Measurements from ENCODE around the gene MACROD2.

Gene MACROD2

GRCh38 chr20:14932040-14932439 lies 936.7 kb downstream of the MACROD2 start:
- FAIRE-seq: no peak

- FAIRE-seq: no peak
Measured at GRCh38 chr20:14935285-14935684, 940.0 kb downstream of the MACROD2 start.

GRCh38 chr20:14937021-14937420 lies 941.7 kb downstream of the MACROD2 start:
- FAIRE-seq: no peak

- no peak for FAIRE-seq
Measured at GRCh38 chr20:14937846-14938245, 942.5 kb downstream of the MACROD2 start.

DNA sequence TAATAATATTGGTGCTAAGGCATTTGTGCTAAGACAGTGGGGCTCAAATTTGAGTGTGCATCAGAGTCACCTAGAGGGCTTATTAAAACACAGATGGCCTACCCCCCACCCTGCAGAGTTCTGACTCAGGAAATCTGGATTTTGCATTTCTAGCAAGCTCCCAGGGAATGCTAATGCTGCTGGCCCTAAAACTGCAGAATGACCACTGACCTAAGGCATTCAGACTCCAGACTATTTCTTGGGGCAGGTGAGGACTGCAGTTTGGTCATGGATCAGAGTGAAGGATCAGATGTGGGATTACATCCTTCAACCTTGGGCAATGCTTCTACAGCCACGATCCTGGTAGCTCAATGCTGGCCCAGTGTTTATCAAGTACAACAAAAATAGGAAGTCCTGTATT lies 952.2 kb downstream of the MACROD2 start:
- FAIRE-seq: no peak

- FAIRE-seq: no peak
Measured at GRCh38 chr20:14947946-14948345, 952.6 kb downstream of the MACROD2 start.

GRCh38 chr20:14948416-14948815 lies 953.1 kb downstream of the MACROD2 start:
- no peak for FAIRE-seq

DNA sequence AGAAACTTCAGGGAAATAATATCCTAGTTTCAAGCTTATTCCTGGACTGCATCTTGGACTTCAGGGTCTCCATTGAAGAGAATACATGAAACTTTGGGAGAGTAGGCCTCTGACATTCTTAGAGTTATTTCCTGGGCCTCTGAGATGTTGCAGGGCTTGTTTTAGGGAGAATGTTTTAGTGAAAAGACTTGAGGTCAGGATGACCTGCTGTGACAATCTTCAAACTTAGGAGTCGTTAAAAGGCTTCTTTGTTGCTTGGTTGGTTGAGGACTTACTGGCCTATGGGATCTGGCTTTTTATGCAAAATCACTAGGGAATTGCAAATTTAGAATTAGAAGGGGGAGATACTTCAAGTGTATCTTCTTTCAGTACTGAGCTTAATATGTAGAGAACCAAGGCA lies 955.3 kb downstream of the MACROD2 start:
- no peak for FAIRE-seq

DNA sequence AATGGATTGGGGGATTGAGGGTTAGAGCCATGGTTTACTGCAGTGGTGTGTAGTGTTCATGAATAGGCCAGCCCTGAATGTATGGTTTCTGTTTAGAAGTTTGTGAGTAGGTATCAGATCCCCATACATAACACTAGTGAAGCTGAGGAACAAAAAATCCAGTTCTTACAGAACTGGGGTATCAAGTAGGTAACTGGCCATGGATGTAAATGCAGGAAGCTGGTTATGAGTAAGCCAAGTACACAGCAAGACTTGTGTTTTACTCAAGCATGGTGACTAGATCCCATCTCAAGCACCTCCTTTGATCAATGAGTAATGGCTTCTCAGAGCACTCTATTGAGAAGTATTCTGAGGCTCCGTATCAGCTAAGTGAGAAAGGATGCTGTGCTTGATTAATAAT lies 955.8 kb downstream of the MACROD2 start:
- no peak for FAIRE-seq

DNA sequence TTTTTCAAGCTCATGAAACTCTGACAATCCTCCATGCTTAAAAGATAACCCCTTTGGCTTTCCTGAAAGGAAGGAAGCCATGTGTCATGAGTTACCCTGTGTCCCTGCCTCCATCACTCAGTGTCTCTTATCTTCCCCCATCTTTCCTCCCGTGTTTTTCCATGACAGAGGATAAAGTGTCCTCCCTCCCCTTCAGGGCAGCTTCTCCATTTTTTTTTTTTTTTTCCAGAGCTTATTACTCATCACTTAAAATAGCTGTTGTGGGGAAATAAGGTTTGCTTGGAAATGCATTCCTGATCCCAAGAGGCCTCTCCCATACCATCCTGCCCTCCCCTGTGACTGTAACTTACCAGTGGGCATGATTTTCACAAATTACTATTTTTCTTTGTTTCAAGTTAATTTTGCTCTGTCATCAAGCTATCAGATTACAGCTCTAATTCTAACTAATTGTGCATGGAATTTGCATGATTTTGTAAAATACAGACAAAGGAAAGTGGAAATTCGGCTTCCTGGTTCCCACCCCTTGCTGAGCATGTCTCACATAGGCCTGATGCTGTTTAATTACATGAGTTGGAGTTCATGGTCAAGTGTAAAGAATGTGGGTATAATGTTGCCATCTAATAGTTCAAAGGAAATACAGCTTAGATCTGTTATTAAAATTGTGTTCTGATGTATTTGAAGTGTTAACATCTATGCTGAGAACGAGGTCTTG lies 956.5 kb downstream of the MACROD2 start:
- no peak for FAIRE-seq

DNA sequence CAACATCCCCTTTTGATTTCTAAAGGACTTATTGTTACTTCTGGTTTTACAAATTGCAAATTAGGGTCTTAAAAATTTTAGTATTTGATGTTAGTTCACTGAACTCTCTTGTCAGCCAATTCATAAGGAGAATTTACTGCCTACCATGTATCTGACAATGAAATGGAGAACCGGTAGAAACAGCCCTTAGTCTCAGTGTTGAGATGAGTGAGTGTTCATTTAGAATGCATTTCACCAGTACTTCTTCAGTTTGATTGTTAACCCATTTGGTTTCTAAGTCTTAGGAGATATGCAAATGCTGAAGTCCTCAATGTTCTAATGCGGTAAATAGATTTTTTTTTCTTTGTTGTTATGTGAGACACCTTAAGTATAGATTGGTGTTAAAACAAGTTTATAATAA lies 958.4 kb downstream of the MACROD2 start:
- FAIRE-seq: no peak

DNA sequence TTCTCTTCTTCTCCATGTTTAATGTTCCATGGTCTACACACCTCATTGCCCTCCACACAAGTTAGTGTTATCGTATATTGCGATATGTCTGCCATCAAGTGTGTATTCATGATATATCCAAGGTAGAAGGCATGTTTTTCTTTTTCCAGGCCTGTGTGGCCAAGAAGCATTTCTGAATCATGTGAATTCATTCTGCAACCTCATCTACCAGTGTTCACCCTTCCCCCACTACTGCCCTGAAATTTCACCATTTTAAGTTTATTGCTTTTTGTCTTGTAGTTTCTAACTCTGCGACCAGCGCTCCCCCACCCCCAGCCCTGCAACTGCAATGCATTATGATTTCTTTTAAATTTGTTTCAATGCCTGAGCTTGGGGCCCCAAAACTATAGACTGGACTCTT lies 960.1 kb downstream of the MACROD2 start:
- no peak for FAIRE-seq

DNA sequence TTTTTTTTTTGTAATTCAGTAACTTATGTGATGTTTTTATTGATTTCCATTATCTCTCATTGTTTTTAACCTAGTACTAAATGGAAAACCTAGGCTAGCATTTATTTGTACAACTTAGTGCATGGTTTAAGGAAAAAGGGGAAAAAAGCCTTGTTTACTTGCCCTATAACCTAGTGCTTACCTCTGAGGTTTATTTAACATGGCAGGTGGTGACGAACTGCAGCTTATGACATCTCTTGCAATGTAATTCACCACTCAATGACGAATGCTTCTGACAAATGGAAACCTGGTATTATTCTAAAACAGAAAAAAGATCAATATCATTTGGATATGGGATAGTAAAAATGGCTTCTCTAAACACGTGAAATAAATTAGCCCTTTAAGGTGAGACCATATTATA lies 960.7 kb downstream of the MACROD2 start:
- no peak for FAIRE-seq

DNA sequence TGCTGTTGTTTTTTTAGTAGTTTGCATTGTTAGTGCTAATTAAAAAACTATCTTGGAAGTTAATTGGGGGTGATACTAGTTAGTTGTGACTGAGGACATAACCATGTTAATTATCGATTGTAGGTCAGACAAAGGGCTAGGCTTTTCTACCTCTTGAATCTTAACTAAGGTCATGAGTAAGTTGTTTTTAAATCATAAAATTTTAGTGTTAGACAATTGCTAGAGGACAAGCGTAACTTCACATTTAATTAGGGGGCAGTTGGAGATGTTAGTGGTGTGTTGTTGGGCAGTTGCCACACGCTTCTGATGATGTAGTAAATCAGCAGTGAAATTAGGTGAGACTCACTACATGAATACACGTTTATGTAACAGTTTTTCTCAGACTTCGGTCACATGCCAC lies 961.2 kb downstream of the MACROD2 start:
- no peak for FAIRE-seq

GRCh38 chr20:14957402-14957801 lies 962.1 kb downstream of the MACROD2 start:
- no peak for FAIRE-seq

DNA sequence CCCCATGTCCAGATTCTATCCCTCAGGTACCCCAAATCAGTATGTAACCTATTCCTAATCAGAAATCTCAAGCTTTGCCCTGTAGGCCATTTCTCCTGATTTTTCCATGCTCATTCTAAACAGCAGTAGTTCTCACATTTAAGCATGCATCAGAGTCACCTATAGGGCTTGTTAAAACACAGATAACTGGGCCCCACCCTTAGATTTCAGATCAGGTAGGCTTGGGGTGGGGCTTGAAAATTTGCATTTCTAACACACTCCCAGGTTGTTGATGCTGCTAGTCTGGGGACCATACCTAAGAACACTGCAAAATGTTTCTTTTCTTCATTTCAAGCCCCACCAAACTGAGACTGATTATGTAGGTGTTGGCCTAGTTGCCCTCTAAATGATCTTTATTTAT lies 963.3 kb downstream of the MACROD2 start:
- no peak for FAIRE-seq

GRCh38 chr20:14959506-14960475 lies 964.5 kb downstream of the MACROD2 start:
- no peak for FAIRE-seq

- FAIRE-seq: no peak
Measured at GRCh38 chr20:14960831-14961230, 965.5 kb downstream of the MACROD2 start.

DNA sequence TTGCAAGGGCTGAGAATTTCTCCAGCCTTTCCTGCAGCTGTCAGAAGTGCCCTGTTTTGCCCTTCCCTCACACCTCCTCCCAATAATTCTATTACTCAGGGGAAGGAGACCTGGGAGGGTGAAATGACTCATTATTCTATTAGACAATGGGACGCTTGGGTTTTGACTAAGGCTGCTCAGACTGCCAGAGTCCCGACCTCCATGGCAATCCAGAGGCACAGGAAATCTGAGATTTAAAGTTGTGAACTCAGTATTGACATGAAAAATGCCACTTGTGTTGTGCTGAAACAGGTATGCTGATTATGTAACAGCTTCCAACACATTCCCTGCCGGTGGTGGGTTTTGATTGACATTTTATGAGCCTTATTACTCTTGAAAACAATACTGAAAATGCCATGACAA lies 967.9 kb downstream of the MACROD2 start:
- FAIRE-seq: no peak

- FAIRE-seq: no peak
Measured at GRCh38 chr20:14966203-14966602, 970.9 kb downstream of the MACROD2 start.

GRCh38 chr20:14966808-14967207 lies 971.5 kb downstream of the MACROD2 start:
- FAIRE-seq: no peak

GRCh38 chr20:14972256-14972655 lies 976.9 kb downstream of the MACROD2 start:
- FAIRE-seq: no peak

GRCh38 chr20:14972690-14973089 lies 977.4 kb downstream of the MACROD2 start:
- FAIRE-seq: no peak

- FAIRE-seq: no peak
Measured at GRCh38 chr20:14979453-14979986, 984.2 kb downstream of the MACROD2 start.

Data from G401.6 (cell line).